Neural cell (in vitro differentiated cells): ENCODE measurements around the gene NEXN. TPM values are rescaled to one million over a fixed set of nuclear protein-coding genes. Genes with fewer than 3 reads are reported as not detected.

Experiments
- H2AFZ ChIP-seq: fragments of 200-600, 300-800 bp; sonication (generic), shearing (Covaris generic); 2 replicates; pipeline ENCODE4 v1.6.0; 2014; ENCODE audit warnings: low read depth, mild to moderate bottlenecking, antibody characterized with exemption, low read length, moderate library complexity
- H3F3A ChIP-seq: fragments of 200-600 bp; shearing (Covaris generic); 2 replicates; pipeline ENCODE4 v1.6.1; 2016; ENCODE audit warnings: mild to moderate bottlenecking, moderate library complexity, mixed read lengths, antibody characterized with exemption, low read length; ENCODE audit not compliant: insufficient read depth, poor library complexity, severe bottlenecking
- H3K27ac ChIP-seq: fragments of 200-600, 300-800 bp; sonication (generic), shearing (Covaris generic); 2 replicates; pipeline ENCODE4 v1.5.1; 2014; ENCODE audit warnings: mild to moderate bottlenecking, low read length, moderate library complexity
- H3K27me3 ChIP-seq: fragments of 300-800, 200-600 bp; sonication (generic), shearing (Covaris generic); 2 replicates; pipeline ENCODE4 v1.6.0; 2014; ENCODE audit warnings: mild to moderate bottlenecking, low read depth, low read length, moderate library complexity; ENCODE audit not compliant: insufficient read depth
- H3K36me3 ChIP-seq: fragments of 300-800, 200-600 bp; sonication (generic), shearing (Covaris generic); 2 replicates; pipeline ENCODE4 v1.5.1; 2014; ENCODE audit warnings: mild to moderate bottlenecking, antibody characterized with exemption, low read length, moderate library complexity; ENCODE audit not compliant: insufficient read depth
- H3K4me2 ChIP-seq: fragments of 300-800, 200-600 bp; sonication (generic), shearing (Covaris generic); 2 replicates; pipeline ENCODE4 v1.6.0; 2014; ENCODE audit warnings: mild to moderate bottlenecking, low read length
- H3K4me3 ChIP-seq: fragments of 300-800, 200-600 bp; sonication (generic), shearing (Covaris generic); 2 replicates; pipeline ENCODE4 v1.5.1; 2014; ENCODE audit warnings: mild to moderate bottlenecking, low read length, moderate library complexity
- H3K79me2 ChIP-seq: fragments of 200-600 bp; shearing (Covaris generic); replicated peaks from 2 replicates; pipeline ENCODE4 v1.6.0; 2014; ENCODE audit warnings: mild to moderate bottlenecking, low read length, moderate library complexity; ENCODE audit not compliant: insufficient read depth
- H3K9ac ChIP-seq: fragments of 300-800, 200-600 bp; sonication (generic), shearing (Covaris generic); 2 replicates; pipeline ENCODE4 v1.6.1; 2016; ENCODE audit warnings: mild to moderate bottlenecking, low read length, mixed read lengths
- H3K9me2 ChIP-seq: fragments of 200-600 bp; shearing (Covaris generic); 2 replicates; pipeline ENCODE4 v1.6.1; 2016; ENCODE audit warnings: mild to moderate bottlenecking, low read length, mixed read lengths; ENCODE audit not compliant: insufficient read depth
- H3K9me3 ChIP-seq: fragments of 200-600, 300-800 bp; sonication (generic), shearing (Covaris generic); 2 replicates; pipeline ENCODE4 v1.6.1; 2016; ENCODE audit warnings: mild to moderate bottlenecking, mixed run types, low read length, moderate library complexity, mixed read lengths
- H4K20me1 ChIP-seq: fragments of 200-600 bp; shearing (Covaris generic); 2 replicates; pipeline ENCODE4 v1.6.1; 2016; ENCODE audit warnings: mild to moderate bottlenecking, mixed run types; ENCODE audit not compliant: insufficient read depth
- EP300 ChIP-seq: fragments of 450-650 bp; conservative IDR thresholded peaks from 2 replicates; pipeline ENCODE4 v1.6.1; 2014; ENCODE audit warnings: antibody characterized with exemption, mild to moderate bottlenecking, moderate library complexity; ENCODE audit not compliant: poor library complexity, severe bottlenecking
- EZH2 ChIP-seq: fragments of 200-600, 300-800 bp; shearing (Covaris generic), sonication (generic); IDR thresholded peaks from 2 replicates; pipeline ENCODE4 v1.6.1; 2014; ENCODE audit warnings: antibody characterized with exemption, low read length, borderline replicate concordance, mild to moderate bottlenecking; ENCODE audit not compliant: insufficient read depth, poor library complexity, severe bottlenecking
- MXI1 ChIP-seq: fragments of 450-650 bp; conservative IDR thresholded peaks from 2 replicates; pipeline ENCODE4 v1.6.1; 2014; ENCODE audit warnings: antibody characterized with exemption, mild to moderate bottlenecking; ENCODE audit not compliant: poor library complexity, severe bottlenecking
- POLR2AphosphoS5 ChIP-seq: IDR thresholded peaks from 2 replicates; pipeline ENCODE4 v1.6.1; 2012
- RAD21 ChIP-seq: fragments of 450-650 bp; conservative IDR thresholded peaks from 2 replicates; pipeline ENCODE4 v1.6.1; 2014; ENCODE audit warnings: antibody characterized with exemption, mild to moderate bottlenecking, moderate library complexity
- SMC3 ChIP-seq: fragments of 450-650 bp; conservative IDR thresholded peaks from 2 replicates; pipeline ENCODE4 v1.6.1; 2014; ENCODE audit warnings: antibody characterized with exemption, mild to moderate bottlenecking, moderate library complexity; ENCODE audit not compliant: poor library complexity
- TAF1 ChIP-seq: IDR thresholded peaks from 2 replicates; pipeline ENCODE4 v1.6.1; 2012; ENCODE audit warnings: low read depth
- polyA plus RNA-seq: library from polyadenylated mRNA; depleted of rRNA; stranded (reverse); fragments of >200 nt; gene quantifications from 2 replicates; pipeline ENCODE4 v1.2.3, GENCODE V29; 2014
- TF ChIP-seq, protein P1 (sequence below): IDR thresholded peaks from 2 replicates; pipeline ENCODE4 v1.6.1; 2012; ENCODE audit warnings: borderline replicate concordance
- TF ChIP-seq, protein P2 (sequence below): fragments of 450-650 bp; IDR thresholded peaks from 2 replicates; pipeline ENCODE4 v1.5.1; 2014; ENCODE audit warnings: antibody characterized with exemption, mild to moderate bottlenecking, moderate library complexity; ENCODE audit not compliant: poor library complexity, severe bottlenecking

Gene NEXN
- polyA plus RNA-seq, 1 donor from 2014 or later = 0.43 TPM

DNA sequence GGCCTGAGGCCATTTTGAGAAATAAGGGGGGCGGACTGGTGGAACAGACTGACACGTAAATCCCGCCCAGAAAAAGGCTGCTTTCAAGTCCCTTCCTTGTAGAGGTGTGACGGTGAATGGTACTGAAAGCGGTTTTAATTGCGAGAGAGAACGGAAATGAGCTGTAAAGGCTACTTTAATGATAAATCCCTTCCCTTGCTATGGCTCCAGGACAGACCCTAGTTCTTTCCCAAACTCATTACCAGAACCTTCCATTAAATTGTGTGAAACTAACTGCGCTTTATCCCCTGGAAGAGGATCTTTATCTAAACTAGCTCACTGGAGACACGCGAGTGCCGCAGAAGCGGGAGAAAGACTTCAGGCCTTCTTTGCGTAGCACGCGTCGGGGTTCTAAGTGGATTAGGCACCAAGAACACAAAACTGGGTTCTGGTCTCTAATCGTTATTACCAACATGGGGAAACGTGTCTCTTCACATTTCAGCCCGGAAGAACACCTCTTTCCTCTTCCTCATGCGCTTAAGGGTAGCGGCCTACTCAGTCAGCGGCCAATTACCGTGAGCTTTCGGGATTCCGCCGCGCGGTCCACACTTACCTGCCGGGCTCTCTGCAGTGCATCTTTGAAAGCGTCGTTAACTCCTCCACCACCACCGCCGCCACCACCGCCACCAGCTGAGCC is 90.0 kb downstream of the NEXN start:
- Histone ChIP-seq H3K27me3 (no peaks in the 10 kb centered on the region), H3K4me2 (peak overlapping the region; percentile 80), H3K4me3 (peak overlapping the region; percentile 90), H3K9ac (peak overlapping the region; percentile 99), H3K27ac (peak overlapping the region; percentile 100), H4K20me1 (peaks cover 22% of the 10 kb centered on the region), H3K9me3 (no peaks in the 10 kb centered on the region), H2AFZ (peak overlapping the region; percentile 94), H3F3A (peaks cover 5% of the 10 kb centered on the region), H3K9me2 (no peaks in the 10 kb centered on the region), H3K79me2 (peaks cover 68% of the 10 kb centered on the region), H3K36me3 (peaks cover 3% of the 10 kb centered on the region)
- TF ChIP-seq, protein P1, sequence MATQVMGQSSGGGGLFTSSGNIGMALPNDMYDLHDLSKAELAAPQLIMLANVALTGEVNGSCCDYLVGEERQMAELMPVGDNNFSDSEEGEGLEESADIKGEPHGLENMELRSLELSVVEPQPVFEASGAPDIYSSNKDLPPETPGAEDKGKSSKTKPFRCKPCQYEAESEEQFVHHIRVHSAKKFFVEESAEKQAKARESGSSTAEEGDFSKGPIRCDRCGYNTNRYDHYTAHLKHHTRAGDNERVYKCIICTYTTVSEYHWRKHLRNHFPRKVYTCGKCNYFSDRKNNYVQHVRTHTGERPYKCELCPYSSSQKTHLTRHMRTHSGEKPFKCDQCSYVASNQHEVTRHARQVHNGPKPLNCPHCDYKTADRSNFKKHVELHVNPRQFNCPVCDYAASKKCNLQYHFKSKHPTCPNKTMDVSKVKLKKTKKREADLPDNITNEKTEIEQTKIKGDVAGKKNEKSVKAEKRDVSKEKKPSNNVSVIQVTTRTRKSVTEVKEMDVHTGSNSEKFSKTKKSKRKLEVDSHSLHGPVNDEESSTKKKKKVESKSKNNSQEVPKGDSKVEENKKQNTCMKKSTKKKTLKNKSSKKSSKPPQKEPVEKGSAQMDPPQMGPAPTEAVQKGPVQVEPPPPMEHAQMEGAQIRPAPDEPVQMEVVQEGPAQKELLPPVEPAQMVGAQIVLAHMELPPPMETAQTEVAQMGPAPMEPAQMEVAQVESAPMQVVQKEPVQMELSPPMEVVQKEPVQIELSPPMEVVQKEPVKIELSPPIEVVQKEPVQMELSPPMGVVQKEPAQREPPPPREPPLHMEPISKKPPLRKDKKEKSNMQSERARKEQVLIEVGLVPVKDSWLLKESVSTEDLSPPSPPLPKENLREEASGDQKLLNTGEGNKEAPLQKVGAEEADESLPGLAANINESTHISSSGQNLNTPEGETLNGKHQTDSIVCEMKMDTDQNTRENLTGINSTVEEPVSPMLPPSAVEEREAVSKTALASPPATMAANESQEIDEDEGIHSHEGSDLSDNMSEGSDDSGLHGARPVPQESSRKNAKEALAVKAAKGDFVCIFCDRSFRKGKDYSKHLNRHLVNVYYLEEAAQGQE = peak; percentile 86
- TF ChIP-seq POLR2AphosphoS5 (peak; percentile 81), TAF1 (peak; percentile 88), MXI1 (peak; percentile 31), EZH2 (no peak)
- TF ChIP-seq, protein P2, sequence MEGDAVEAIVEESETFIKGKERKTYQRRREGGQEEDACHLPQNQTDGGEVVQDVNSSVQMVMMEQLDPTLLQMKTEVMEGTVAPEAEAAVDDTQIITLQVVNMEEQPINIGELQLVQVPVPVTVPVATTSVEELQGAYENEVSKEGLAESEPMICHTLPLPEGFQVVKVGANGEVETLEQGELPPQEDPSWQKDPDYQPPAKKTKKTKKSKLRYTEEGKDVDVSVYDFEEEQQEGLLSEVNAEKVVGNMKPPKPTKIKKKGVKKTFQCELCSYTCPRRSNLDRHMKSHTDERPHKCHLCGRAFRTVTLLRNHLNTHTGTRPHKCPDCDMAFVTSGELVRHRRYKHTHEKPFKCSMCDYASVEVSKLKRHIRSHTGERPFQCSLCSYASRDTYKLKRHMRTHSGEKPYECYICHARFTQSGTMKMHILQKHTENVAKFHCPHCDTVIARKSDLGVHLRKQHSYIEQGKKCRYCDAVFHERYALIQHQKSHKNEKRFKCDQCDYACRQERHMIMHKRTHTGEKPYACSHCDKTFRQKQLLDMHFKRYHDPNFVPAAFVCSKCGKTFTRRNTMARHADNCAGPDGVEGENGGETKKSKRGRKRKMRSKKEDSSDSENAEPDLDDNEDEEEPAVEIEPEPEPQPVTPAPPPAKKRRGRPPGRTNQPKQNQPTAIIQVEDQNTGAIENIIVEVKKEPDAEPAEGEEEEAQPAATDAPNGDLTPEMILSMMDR = no peak

DNA sequence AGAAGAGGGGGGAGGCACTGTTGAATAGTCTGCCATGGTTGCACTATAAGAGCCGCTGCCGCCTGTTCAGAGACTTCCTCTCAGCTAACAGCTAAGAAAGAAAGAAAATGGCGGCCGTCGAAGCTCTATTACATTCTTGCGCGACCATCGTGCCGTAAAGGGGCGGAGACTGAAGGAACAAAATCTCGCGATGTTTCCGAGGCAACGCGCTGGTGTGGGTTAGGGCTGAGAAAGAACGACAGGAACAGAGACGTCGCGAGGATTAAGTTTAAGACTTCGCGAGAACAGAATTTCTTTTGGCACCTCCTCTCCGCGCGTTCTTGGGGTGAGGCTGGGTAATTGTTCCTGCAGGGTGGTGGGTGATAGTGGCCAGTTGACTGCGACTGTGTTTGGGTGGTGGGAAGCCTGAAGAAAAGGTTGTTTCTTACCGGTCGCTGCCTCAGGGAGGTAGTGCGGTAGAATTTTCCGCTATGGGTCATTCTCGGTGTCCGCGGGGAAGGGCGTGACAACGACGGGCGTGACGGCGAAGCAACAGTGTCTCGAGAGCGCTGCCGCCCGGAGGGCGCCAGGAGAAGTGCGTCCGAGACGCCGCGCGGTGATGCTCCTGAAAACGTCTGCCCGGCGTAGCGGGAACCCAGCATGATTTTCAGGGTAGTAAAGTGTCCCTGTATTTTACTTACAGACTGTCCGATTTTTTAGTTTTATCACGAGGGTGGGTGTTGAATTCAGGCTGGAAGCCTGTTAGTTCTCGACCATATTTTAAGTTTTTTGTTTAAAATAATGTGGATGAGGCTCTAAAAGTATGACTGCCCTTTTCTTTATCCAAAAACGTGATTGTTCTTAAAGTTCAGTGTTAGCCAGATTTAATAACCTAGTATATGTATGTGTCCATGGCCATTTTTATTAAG is 90.8 kb downstream of the NEXN start, which contains the start of gene FUBP1:
Gene FUBP1 (minus strand): TSS at position 104 of the 908 bp plus-strand sequence. CDS start 68 bp downstream, at position 36.
- TF ChIP-seq EP300 (peak; percentile 74), RAD21 (peak; percentile 63), EZH2 (no peak), SMC3 (peak; percentile 72), TAF1 (peak; percentile 96), MXI1 (peak; percentile 86), POLR2AphosphoS5 (peak; percentile 95)
- TF ChIP-seq, protein P2 = peak; percentile 92
- TF ChIP-seq, protein P1 = peak; percentile 11
- H3K79me2 ChIP-seq = peaks cover 60% of the 10 kb centered on the region
- peaks cover 21% of the 10 kb centered on the region for H4K20me1 ChIP-seq
- peak within 1 kb of the TSS; percentile 90 for H3K4me3 ChIP-seq
- peak within 1 kb of the TSS; percentile 94 for H2AFZ ChIP-seq
- H3K9ac ChIP-seq = peak within 1 kb of the TSS; percentile 99
- H3K27me3 ChIP-seq = no peaks in the 10 kb centered on the region
- H3K36me3 ChIP-seq = peaks cover 3% of the 10 kb centered on the region
- H3K9me3 ChIP-seq = no peaks in the 10 kb centered on the region
- peak within 1 kb of the TSS; percentile 100 for H3K27ac ChIP-seq
- H3K4me2 ChIP-seq = peak within 1 kb of the TSS; percentile 80
- H3K9me2 ChIP-seq = no peaks in the 10 kb centered on the region
- peaks cover 5% of the 10 kb centered on the region for H3F3A ChIP-seq
